ENCODE data around the gene CNNM2.
"Not testable (repeated sequence)": the region's sequence is repeated elsewhere in the genome, so short reads cannot be mapped to it uniquely, and the experiment has no call there.

CNNM2 gene

GRCh38 chr10:102927311-102928010, 9.4 kb downstream of the CNNM2 start:
- DNase-seq: no peak

- DNase-seq: not testable (repeated sequence)
These were observed 10.3 kb downstream of the CNNM2 start for GRCh38 chr10:102928442-102928841.

- no peak for DNase-seq
These were observed 12.6 kb downstream of the CNNM2 start for GRCh38 chr10:102930720-102931119.

GRCh38 chr10:102931643-102932042, 13.5 kb downstream of the CNNM2 start:
- DNase-seq: no peak

GRCh38 chr10:102935505-102935904, 17.4 kb downstream of the CNNM2 start:
- no peak for DNase-seq

GRCh38 chr10:102935939-102936605, 18.0 kb downstream of the CNNM2 start:
- no peak for DNase-seq

GRCh38 chr10:102941401-102941800, 23.3 kb downstream of the CNNM2 start:
- DNase-seq: no peak

- no peak for DNase-seq
These were observed 27.4 kb downstream of the CNNM2 start for GRCh38 chr10:102945449-102945848.

GRCh38 chr10:102945962-102946361, 27.9 kb downstream of the CNNM2 start:
- DNase-seq: no peak

GRCh38 chr10:102946992-102947391, 28.9 kb downstream of the CNNM2 start:
- no peak for DNase-seq

GRCh38 chr10:102948176-102948575, 30.1 kb downstream of the CNNM2 start:
- DNase-seq: no peak

GRCh38 chr10:102948786-102949185, 30.7 kb downstream of the CNNM2 start:
- DNase-seq: no peak

- DNase-seq: no peak
These were observed 31.8 kb downstream of the CNNM2 start for GRCh38 chr10:102949916-102950315.

- DNase-seq: no peak
These were observed 33.2 kb downstream of the CNNM2 start for GRCh38 chr10:102951316-102951715.

- no peak for DNase-seq
These were observed 41.3 kb downstream of the CNNM2 start for GRCh38 chr10:102959360-102959759.

- no peak for DNase-seq
These were observed 42.1 kb downstream of the CNNM2 start for GRCh38 chr10:102960157-102960556.

- no peak for DNase-seq
These were observed 44.2 kb downstream of the CNNM2 start for GRCh38 chr10:102962267-102962666.

- DNase-seq: no peak
These were observed 45.1 kb downstream of the CNNM2 start for GRCh38 chr10:102962951-102963755.

GRCh38 chr10:102963756-102964025, 45.6 kb downstream of the CNNM2 start:
- no peak for DNase-seq

GRCh38 chr10:102964064-102964463, 46.0 kb downstream of the CNNM2 start:
- not testable (repeated sequence) for DNase-seq

- no peak for DNase-seq
These were observed 46.6 kb downstream of the CNNM2 start for GRCh38 chr10:102964713-102965112.

- no peak for DNase-seq
These were observed 47.3 kb downstream of the CNNM2 start for GRCh38 chr10:102965311-102965851.

- no peak for DNase-seq
These were observed 49.0 kb downstream of the CNNM2 start for GRCh38 chr10:102967123-102967522.
